ENCODE measurements around the gene NHERF1. TPM values are rescaled to one million over a fixed set of nuclear protein-coding genes. Genes with fewer than 3 reads are reported as not detected.

The NHERF1 gene
- total RNA-seq, 1 experiment from 2014 or later, result 218 TPM

- ChIA-PET POLR2A (interaction anchor here (1.3 kb wide), 1 partner anchor 43 kb away, joined by 7 read pairs; the partner anchor contains the start of gene RAB37), CTCF (interaction anchor here (1.5 kb wide), 1 partner anchor 20 kb away, joined by 4 read pairs; no protein-coding TSS in a partner anchor)
- Histone ChIP-seq H3K9me3 (no peaks in the 10 kb centered on the region), H3K4me1 (0 out of 2 replicates have a peak, but pooled peaks cover 5% of the 10 kb centered on the region), H3K36me3 (ENCODE audit: control insufficient read depth, insufficient read depth, low read length) (no peaks in the 10 kb centered on the region; the same call in 1 of the 2 replicates), H3K27me3 (replicated peaks; ENCODE audit: control insufficient read depth, insufficient read depth, low read length) (no peaks in the 10 kb centered on the region), H3K4me3 (ENCODE audit: low read depth, low read length) (no peak overlapping the region)
- no peak for DNase-seq
- no peak overlapping the region for H3K4me3 Mint-ChIP-seq (ENCODE audit: unreplicated experiment)
- BruUV-seq (replicated peaks), result no TSS peak
- H3K27ac Mint-ChIP-seq (ENCODE audit: unreplicated experiment), result no peak overlapping the region
- H3K27me3 Mint-ChIP-seq (ENCODE audit: insufficient read depth, unreplicated experiment), result no peaks in the 10 kb centered on the region
- peaks cover 35% of the 10 kb centered on the region for H3K36me3 Mint-ChIP-seq (ENCODE audit: insufficient read depth, unreplicated experiment)
- intact Hi-C loops (cut with micrococcal nuclease; ENCODE audit: unreplicated experiment), result no loop called here
- no peak for TF ChIP-seq CTCF (IDR thresholded peaks at IDR 0.05; ENCODE audit: insufficient read depth in 1 of 2, low read depth in 1 of 2, low read length in 1 of 2, severe bottlenecking in 1 of 2, unreplicated experiment in 1 of 2)
- no peaks in the 10 kb centered on the region for H3K9me3 Mint-ChIP-seq (ENCODE audit: unreplicated experiment)
- H3K4me1 Mint-ChIP-seq (ENCODE audit: low read depth, unreplicated experiment), result no peaks in the 10 kb centered on the region
Measured at GRCh38 chr17:74779501-74779900, 31.1 kb downstream of the NHERF1 start.

GRCh38 chr17:74779948-74780400, 31.5 kb downstream of the NHERF1 start:
- Histone ChIP-seq H3K9me3 (no peaks in the 10 kb centered on the region), H3K36me3 (ENCODE audit: control insufficient read depth, insufficient read depth, low read length) (no peaks in the 10 kb centered on the region; the same call in 1 of the 2 replicates), H3K4me1 (0 out of 2 replicates have a peak, but pooled peaks cover 5% of the 10 kb centered on the region), H3K27me3 (replicated peaks; ENCODE audit: control insufficient read depth, insufficient read depth, low read length) (no peaks in the 10 kb centered on the region), H3K4me3 (ENCODE audit: low read depth, low read length) (no peak overlapping the region)
- no peak for TF ChIP-seq CTCF (IDR thresholded peaks at IDR 0.05; ENCODE audit: insufficient read depth in 1 of 2, low read depth in 1 of 2, low read length in 1 of 2, severe bottlenecking in 1 of 2, unreplicated experiment in 1 of 2)
- H3K9me3 Mint-ChIP-seq (ENCODE audit: unreplicated experiment), result no peaks in the 10 kb centered on the region
- ChIA-PET POLR2A (interaction anchor here (1.3 kb wide), 1 partner anchor 43 kb away, joined by 7 read pairs; the partner anchor contains the start of gene RAB37), CTCF (interaction anchor here (0.7 to 1.5 kb wide), 2 partner anchors 20 to 34 kb away, joined by 3 to 4 read pairs; no protein-coding TSS in a partner anchor)
- no peak overlapping the region for H3K4me3 Mint-ChIP-seq (ENCODE audit: unreplicated experiment)
- H3K36me3 Mint-ChIP-seq (ENCODE audit: insufficient read depth, unreplicated experiment), result peaks cover 38% of the 10 kb centered on the region
- no peaks in the 10 kb centered on the region for H3K4me1 Mint-ChIP-seq (ENCODE audit: low read depth, unreplicated experiment)
- no peak for DNase-seq
- BruUV-seq (replicated peaks), result no TSS peak
- H3K27me3 Mint-ChIP-seq (ENCODE audit: insufficient read depth, unreplicated experiment), result no peaks in the 10 kb centered on the region
- intact Hi-C loops (cut with micrococcal nuclease; ENCODE audit: unreplicated experiment), result loop anchor here (2.0 kb wide), 1 partner anchor 123 kb away; no protein-coding TSS in a partner anchor
- H3K27ac Mint-ChIP-seq (ENCODE audit: unreplicated experiment), result no peak overlapping the region

- ChIA-PET POLR2A (interaction anchor here (1.3 kb wide), 1 partner anchor 44 kb away, joined by 7 read pairs; the partner anchor contains the start of gene RAB37), CTCF (interaction anchor here (0.7 to 1.9 kb wide), 6 partner anchors 18 to 62 kb away, joined by 3 to 7 read pairs (median 4); no protein-coding TSS in a partner anchor)
- H3K9me3 Mint-ChIP-seq (ENCODE audit: unreplicated experiment), result no peaks in the 10 kb centered on the region
- Histone ChIP-seq H3K4me3 (ENCODE audit: low read depth, low read length) (no peak overlapping the region), H3K4me1 (0 out of 2 replicates have a peak, but pooled peaks cover 5% of the 10 kb centered on the region), H3K36me3 (ENCODE audit: control insufficient read depth, insufficient read depth, low read length) (no peaks in the 10 kb centered on the region; the same call in 1 of the 2 replicates), H3K9me3 (no peaks in the 10 kb centered on the region), H3K27me3 (replicated peaks; ENCODE audit: control insufficient read depth, insufficient read depth, low read length) (no peaks in the 10 kb centered on the region)
- intact Hi-C loops (cut with micrococcal nuclease; ENCODE audit: unreplicated experiment), result loop anchor here (1.0 to 2.0 kb wide), 2 partner anchors 36 to 124 kb away; no protein-coding TSS in a partner anchor
- TF ChIP-seq CTCF (IDR thresholded peaks at IDR 0.05; ENCODE audit: insufficient read depth in 1 of 2, low read depth in 1 of 2, low read length in 1 of 2, severe bottlenecking in 1 of 2, unreplicated experiment in 1 of 2), result peak; percentile 67 to 88
- H3K27me3 Mint-ChIP-seq (ENCODE audit: insufficient read depth, unreplicated experiment), result no peaks in the 10 kb centered on the region
- H3K36me3 Mint-ChIP-seq (ENCODE audit: insufficient read depth, unreplicated experiment), result peaks cover 31% of the 10 kb centered on the region
- no peak overlapping the region for H3K4me3 Mint-ChIP-seq (ENCODE audit: unreplicated experiment)
- no peaks in the 10 kb centered on the region for H3K4me1 Mint-ChIP-seq (ENCODE audit: low read depth, unreplicated experiment)
- H3K27ac Mint-ChIP-seq (ENCODE audit: unreplicated experiment), result no peak overlapping the region
- no TSS peak for BruUV-seq (replicated peaks)
- DNase-seq, result peak; percentile 75 to 78
Measured at GRCh38 chr17:74780443-74781238, 32.2 kb downstream of the NHERF1 start.
